Epithelial cell of proximal tubule (primary cell): ENCODE data around the gene STON1. TPM values are rescaled to one million over a fixed set of nuclear protein-coding genes. Genes with fewer than 3 reads are reported as not detected.

Experiments
- DNase-seq: peaks from one replicate; pipeline ENCODE4 v3.0.0-alpha.2; 2011; ENCODE audit warnings: low read depth
- H3K4me3 ChIP-seq: 2 replicates; pipeline ENCODE4 v1.5.1; 2011; ENCODE audit warnings: low read depth, mild to moderate bottlenecking, low read length
- CTCF ChIP-seq: conservative IDR thresholded peaks from 2 replicates; pipeline ENCODE4 v1.5.1; 2012; ENCODE audit warnings: low read depth, mild to moderate bottlenecking, low read length
- total RNA-seq: library from RNA; depleted of rRNA; stranded (reverse); fragments of >200 nt; gene quantifications from 2 replicates; pipeline ENCODE4 v1.2.3, GENCODE V29; 2015

The STON1 gene
- total RNA-seq, 1 donor from 2014 or later: 2.0 TPM

- no peak overlapping the region for H3K4me3 ChIP-seq
- TF ChIP-seq CTCF: no peak
- no peak for DNase-seq
These were observed 10.4 kb downstream of the STON1 start for GRCh38 chr2:48540237-48540935.

GRCh38 chr2:48541666-48542389 is 11.9 kb downstream of the STON1 start:
- TF ChIP-seq CTCF: no peak
- no peak overlapping the region for H3K4me3 ChIP-seq
- no peak for DNase-seq

GRCh38 chr2:48543895-48544294 is 13.9 kb downstream of the STON1 start:
- no peak for DNase-seq
- H3K4me3 ChIP-seq: no peak overlapping the region
- TF ChIP-seq CTCF: no peak

GRCh38 chr2:48545244-48545643 is 15.3 kb downstream of the STON1 start:
- TF ChIP-seq CTCF: no peak
- DNase-seq: no peak
- no peak overlapping the region for H3K4me3 ChIP-seq

GRCh38 chr2:48548840-48549239 is 18.9 kb downstream of the STON1 start:
- no peak overlapping the region for H3K4me3 ChIP-seq
- no peak for DNase-seq
- no peak for TF ChIP-seq CTCF

- no peak for DNase-seq
- TF ChIP-seq CTCF: no peak
- H3K4me3 ChIP-seq: no peak overlapping the region
These were observed 20.0 kb downstream of the STON1 start for GRCh38 chr2:48549972-48550371.
